ENCODE results near the gene FAM83G.

FAM83G gene

DNA sequence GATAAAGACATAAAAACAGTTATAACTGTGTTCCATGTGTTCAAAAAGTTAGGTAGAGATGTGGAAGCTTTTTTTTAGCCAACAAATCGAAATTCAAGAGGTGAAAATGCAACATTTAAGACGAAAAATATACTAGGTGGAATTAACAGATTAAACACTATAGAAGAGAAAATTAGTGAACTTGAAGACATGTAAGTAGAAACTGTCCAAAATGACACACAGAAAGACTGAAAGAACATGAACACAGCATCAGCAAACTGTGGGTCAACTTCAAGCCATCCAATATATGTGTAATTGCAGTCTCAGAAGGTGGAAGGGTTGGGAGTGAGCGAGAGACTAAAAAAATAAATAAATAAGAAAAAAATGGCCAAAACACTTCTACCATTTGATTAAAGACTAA, 9.3 kb downstream of the FAM83G start:
- ChIA-PET CTCF (interaction anchor here (1.4 kb wide), 1 partner anchor 35 kb away, joined by 4 read pairs; no protein-coding TSS in a partner anchor), POLR2A (no interaction called here)
- TF ChIP-seq, protein P1, sequence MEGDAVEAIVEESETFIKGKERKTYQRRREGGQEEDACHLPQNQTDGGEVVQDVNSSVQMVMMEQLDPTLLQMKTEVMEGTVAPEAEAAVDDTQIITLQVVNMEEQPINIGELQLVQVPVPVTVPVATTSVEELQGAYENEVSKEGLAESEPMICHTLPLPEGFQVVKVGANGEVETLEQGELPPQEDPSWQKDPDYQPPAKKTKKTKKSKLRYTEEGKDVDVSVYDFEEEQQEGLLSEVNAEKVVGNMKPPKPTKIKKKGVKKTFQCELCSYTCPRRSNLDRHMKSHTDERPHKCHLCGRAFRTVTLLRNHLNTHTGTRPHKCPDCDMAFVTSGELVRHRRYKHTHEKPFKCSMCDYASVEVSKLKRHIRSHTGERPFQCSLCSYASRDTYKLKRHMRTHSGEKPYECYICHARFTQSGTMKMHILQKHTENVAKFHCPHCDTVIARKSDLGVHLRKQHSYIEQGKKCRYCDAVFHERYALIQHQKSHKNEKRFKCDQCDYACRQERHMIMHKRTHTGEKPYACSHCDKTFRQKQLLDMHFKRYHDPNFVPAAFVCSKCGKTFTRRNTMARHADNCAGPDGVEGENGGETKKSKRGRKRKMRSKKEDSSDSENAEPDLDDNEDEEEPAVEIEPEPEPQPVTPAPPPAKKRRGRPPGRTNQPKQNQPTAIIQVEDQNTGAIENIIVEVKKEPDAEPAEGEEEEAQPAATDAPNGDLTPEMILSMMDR (IDR thresholded peaks at IDR 0.05; ENCODE audit: control extremely low read depth, extremely low read depth, low read depth, missing control alignments): no peak
- no peak for DNase-seq (ENCODE audit: extremely low spot score)

DNA sequence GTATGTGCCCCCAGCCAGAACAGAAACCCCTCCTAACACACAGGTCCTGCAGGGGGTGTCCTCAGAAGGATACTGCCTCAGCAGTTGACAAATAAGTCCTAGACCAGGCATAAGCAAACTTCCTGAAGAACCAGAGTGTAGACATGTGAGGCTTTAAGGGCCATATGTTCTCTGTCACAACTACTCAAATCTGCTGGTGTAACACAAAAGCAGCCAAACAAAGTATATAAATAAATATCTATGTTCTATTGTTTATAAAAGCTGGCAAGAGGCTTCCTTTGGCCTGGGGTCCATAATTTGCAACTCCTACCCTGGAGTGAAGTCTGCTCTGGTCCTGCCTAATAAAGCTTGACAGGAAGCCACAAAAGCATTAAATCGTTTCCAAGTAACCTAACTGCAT, 9.9 kb downstream of the FAM83G start:
- no peak for DNase-seq (ENCODE audit: extremely low spot score)
- ChIA-PET POLR2A (no interaction called here), CTCF (interaction anchor here (1.4 kb wide), 1 partner anchor 34 kb away, joined by 4 read pairs; no protein-coding TSS in a partner anchor)
- TF ChIP-seq, protein P1 (IDR thresholded peaks at IDR 0.05; ENCODE audit: control extremely low read depth, extremely low read depth, low read depth, missing control alignments): no peak

DNA sequence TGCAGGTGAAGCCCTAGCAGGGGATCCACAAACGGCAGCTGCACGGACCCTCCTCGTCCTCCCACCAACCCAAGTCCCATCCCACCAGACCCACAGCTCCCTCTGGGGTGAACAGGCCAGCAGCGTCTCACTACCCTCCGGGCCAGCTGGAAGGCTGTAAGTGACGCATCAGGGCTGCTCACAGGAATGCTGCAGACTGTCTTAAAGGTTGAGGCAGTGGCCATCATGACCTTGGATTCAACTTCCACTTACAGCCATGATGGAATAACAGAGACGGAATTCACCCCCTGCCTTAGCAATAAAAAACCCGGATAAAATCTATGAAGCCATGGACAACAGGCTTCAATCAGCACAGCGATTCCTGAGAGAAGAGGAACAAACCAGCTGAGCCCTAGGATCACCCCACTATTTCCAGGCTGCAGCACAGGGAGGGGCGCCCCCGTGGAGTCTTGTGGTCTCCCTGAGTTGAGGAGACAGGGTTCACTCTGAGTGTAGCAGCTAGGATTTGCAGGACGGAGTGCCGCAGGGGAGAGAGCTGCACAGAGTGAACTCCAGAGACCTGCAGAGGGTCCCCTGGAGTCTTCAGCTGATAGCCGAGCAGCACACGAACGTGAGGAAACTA, 10.5 kb downstream of the FAM83G start:
- ChIA-PET CTCF (interaction anchor here (1.4 kb wide), 1 partner anchor 33 kb away, joined by 4 read pairs; no protein-coding TSS in a partner anchor), POLR2A (no interaction called here)
- TF ChIP-seq, protein P1 (IDR thresholded peaks at IDR 0.05; ENCODE audit: control extremely low read depth, extremely low read depth, low read depth, missing control alignments): no peak
- DNase-seq (ENCODE audit: extremely low spot score): no peak

DNA sequence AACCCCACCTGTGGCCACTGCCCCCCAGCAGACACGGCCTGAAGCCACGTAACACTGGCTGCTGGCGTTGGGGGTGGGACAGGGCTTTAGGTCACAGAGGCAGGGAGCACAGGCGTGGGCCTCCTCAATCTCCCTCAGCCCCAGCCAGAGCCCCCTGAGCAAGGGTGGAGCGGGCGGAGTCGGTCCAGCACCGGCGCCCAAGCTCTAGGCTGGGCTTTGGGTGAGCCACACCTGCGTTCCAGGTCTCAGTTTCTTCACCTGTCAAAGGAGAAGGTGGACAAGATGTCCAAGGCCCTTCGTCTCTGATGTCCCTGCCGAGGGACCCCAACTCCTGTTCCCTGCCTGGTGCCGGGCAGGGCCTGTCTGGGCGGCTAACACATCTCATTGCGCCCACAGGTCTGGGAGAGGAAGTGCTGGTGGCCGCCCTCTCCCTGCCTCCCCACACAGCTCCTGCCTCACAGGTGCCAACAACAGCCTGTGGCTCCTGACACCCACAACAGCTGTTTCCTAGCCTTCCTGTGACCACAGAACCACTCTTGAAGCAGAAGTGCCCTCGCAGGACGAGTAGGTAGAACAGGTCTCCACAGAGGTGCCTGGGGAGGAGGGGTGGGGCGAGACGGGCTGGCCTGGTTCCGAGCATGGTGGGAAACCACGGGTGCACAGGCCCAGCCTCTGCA, 12.0 kb downstream of the FAM83G start:
- CTCF ChIA-PET: interaction anchor here (1.1 kb wide), 1 partner anchor 32 kb away, joined by 4 read pairs; no protein-coding TSS in a partner anchor
- POLR2A ChIA-PET: no interaction called here
- TF ChIP-seq, protein P1 (IDR thresholded peaks at IDR 0.05; ENCODE audit: control extremely low read depth, extremely low read depth, low read depth, missing control alignments): no peak
- peak; percentile 52 for DNase-seq (ENCODE audit: extremely low spot score)

DNA sequence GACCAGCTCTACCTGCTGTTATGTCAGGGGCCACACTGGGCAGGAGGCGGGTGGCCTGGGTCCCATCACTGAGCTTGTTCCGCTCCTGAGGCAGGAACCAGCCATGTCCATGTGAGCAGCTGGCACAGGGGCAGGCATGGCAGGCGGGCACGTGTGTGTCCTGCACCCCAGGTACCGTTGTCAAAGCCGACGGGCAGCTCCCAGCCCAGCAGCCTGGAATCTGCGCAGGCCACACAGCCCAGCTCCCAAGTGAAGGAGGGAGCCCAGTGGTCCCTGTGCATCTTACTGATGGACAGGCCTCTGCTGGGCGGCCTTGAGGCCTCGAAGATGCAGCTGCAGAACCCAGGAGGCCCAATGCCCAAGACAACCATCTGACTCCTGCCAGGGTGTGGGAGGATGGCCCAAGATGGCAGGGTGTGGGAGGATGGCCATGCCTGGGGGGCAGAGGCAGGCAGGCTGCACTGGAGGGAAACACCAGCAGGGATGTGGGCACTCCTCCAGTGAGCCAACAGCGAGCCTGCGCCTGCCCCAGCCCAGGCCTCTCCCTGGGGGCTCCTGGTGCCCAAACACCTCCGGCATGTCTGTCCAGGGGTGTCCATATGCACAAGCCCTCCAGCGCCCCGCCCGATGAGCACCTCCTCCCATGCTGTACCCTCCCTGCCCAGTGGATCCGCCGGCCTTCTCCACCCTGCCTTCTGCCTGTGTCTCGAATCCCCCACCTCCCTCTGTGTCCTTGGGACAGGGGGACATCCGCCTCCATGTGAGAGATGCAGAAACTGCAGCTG, 12.8 kb downstream of the FAM83G start:
- DNase-seq (ENCODE audit: extremely low spot score): no peak
- ChIA-PET POLR2A (no interaction called here), CTCF (interaction anchor here (1.1 to 2.3 kb wide), 3 partner anchors 17 to 31 kb away, joined by 3 to 16 read pairs (median 4); no protein-coding TSS in a partner anchor)
- TF ChIP-seq, protein P1 (IDR thresholded peaks at IDR 0.05; ENCODE audit: control extremely low read depth, extremely low read depth, low read depth, missing control alignments): no peak

DNA sequence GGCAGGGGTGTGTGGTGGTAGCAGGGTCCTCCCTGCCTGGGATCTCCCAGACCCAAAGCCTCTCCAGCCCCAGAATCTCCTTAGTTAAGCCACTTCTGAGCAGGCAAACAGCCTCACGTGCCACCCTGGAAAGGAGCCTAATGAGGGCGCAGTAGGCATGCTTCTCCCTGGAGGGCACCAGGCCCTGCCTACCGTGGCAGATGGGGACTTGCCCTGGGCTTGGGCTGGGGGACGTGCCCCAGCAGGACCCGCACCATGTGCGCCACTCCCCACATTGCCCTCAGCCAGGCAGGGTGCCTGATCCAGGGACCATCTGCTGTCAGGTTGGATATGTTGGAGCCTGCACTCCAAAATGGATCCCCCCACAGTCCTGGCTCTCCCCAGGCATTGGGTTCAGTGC, 14.2 kb downstream of the FAM83G start:
- DNase-seq (ENCODE audit: extremely low spot score): no peak
- POLR2A ChIA-PET: no interaction called here
- CTCF ChIA-PET: interaction anchor here (2.3 kb wide), 1 partner anchor 30 kb away, joined by 16 read pairs; no protein-coding TSS in a partner anchor
- TF ChIP-seq, protein P1 (IDR thresholded peaks at IDR 0.05; ENCODE audit: control extremely low read depth, extremely low read depth, low read depth, missing control alignments): no peak
